ENCODE data around the gene DNASE1L1.

Gene DNASE1L1

DNA sequence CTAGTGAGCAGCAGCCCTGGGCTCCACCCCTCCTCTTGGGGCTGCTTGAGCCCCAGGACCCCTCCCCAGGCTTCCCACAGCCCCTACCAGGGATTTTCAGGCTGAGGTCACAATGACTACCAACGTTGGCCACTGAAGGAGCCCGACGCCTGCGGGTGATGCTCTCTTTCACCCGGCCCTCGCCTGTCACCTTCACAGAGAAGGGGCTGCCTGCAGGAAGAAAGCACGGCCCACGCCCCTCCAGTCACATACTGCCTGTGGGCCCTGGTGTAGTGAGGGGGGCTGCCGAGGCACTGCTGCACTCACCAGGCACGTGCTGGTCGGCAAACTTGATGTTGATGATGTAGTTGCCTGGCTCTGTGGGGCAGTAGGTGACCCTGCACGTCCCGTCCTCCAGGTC is 56.6 kb downstream of the DNASE1L1 start:
- H3K27ac ChIP-seq (ENCODE audit: low read length), result no peak overlapping the region
- H3K9me3 ChIP-seq (ENCODE audit: control insufficient read depth in 1 of 2, low read length in 2 of 2), result no peaks in the 10 kb centered on the region
- peaks cover 0 to 1% of the 10 kb centered on the region in 2 donors for H3K4me1 ChIP-seq (ENCODE audit: control insufficient read depth in 1 of 2, insufficient read depth in 2 of 2, low read length in 2 of 2)
- peaks cover 21 to 84% of the 10 kb centered on the region in 2 donors for H3K36me3 ChIP-seq (ENCODE audit: control insufficient read depth in 1 of 2, insufficient read depth in 2 of 2, low read length in 2 of 2)
- no peaks in the 10 kb centered on the region for H3K27me3 ChIP-seq (ENCODE audit: low read depth, low read length)
- H3K4me3 ChIP-seq (ENCODE audit: low read depth in 1 of 2, low read length in 2 of 2), result no peak overlapping the region

DNA sequence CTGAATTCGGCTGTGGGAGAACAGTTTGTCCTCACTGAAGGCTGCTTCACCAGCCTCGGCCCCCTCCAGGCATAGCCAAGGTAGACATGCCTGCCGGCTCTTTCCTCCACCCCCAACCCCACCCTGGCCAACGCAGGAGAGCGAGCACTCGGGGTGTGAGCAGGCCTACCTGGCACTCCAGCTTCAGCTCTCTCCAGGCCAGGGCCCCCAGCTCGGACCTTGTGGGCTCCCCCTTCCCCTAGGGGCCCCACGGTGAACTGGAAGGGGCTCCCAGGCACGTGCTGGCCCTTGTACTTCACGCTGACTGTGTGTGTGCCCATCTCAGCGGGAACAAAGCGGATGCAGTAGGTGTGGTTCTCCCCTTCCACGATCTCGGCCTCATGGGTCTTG is 57.0 kb downstream of the DNASE1L1 start:
- Histone ChIP-seq H3K4me3 (ENCODE audit: low read depth in 1 of 2, low read length in 2 of 2) (no peak overlapping the region), H3K27me3 (ENCODE audit: low read depth, low read length) (no peaks in the 10 kb centered on the region), H3K27ac (ENCODE audit: low read length) (no peak overlapping the region), H3K36me3 (ENCODE audit: control insufficient read depth in 1 of 2, insufficient read depth in 2 of 2, low read length in 2 of 2) (peaks cover 21 to 79% of the 10 kb centered on the region in 2 donors), H3K9me3 (ENCODE audit: control insufficient read depth in 1 of 2, low read length in 2 of 2) (no peaks in the 10 kb centered on the region), H3K4me1 (ENCODE audit: control insufficient read depth in 1 of 2, insufficient read depth in 2 of 2, low read length in 2 of 2) (peaks cover 0 to 4% of the 10 kb centered on the region in 2 donors)
